ENCODE data around the gene EPS15.

DNA sequence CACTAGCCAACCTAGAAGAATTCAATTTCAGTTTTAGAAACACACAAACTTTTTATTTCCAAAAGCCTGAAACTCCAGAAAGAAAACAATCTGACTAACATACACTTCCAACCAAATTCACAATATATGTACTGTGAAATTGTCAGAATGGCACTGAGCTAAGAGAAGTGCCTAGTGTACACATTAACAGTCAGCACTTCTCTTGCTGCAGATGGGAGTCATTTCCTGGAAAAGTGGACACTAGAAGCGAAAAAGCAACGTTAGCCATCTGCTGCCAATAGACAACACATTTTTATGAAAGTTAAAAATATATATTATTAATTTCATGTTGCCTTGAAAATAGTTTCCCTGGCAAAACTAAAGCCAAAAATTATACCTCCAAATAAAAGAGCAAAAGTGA is 66.1 kb downstream of the EPS15 start:
- TF ChIP-seq POLR2AphosphoS5 (IDR thresholded peaks at IDR 0.05; ENCODE audit: control insufficient read depth, insufficient read depth, low read depth, low read length): no peak
- TF ChIP-seq, protein P1, sequence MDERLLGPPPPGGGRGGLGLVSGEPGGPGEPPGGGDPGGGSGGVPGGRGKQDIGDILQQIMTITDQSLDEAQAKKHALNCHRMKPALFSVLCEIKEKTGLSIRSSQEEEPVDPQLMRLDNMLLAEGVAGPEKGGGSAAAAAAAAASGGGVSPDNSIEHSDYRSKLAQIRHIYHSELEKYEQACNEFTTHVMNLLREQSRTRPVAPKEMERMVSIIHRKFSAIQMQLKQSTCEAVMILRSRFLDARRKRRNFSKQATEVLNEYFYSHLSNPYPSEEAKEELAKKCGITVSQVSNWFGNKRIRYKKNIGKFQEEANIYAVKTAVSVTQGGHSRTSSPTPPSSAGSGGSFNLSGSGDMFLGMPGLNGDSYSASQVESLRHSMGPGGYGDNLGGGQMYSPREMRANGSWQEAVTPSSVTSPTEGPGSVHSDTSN (CRISPR knock-in tag; IDR thresholded peaks at IDR 0.05; ENCODE audit: low read depth): no peak
- TF ChIP-seq, protein P1 (tag; conservative IDR thresholded peaks at IDR 0.05; ENCODE audit: low read depth): no peak
- TF ChIP-seq, protein P2, sequence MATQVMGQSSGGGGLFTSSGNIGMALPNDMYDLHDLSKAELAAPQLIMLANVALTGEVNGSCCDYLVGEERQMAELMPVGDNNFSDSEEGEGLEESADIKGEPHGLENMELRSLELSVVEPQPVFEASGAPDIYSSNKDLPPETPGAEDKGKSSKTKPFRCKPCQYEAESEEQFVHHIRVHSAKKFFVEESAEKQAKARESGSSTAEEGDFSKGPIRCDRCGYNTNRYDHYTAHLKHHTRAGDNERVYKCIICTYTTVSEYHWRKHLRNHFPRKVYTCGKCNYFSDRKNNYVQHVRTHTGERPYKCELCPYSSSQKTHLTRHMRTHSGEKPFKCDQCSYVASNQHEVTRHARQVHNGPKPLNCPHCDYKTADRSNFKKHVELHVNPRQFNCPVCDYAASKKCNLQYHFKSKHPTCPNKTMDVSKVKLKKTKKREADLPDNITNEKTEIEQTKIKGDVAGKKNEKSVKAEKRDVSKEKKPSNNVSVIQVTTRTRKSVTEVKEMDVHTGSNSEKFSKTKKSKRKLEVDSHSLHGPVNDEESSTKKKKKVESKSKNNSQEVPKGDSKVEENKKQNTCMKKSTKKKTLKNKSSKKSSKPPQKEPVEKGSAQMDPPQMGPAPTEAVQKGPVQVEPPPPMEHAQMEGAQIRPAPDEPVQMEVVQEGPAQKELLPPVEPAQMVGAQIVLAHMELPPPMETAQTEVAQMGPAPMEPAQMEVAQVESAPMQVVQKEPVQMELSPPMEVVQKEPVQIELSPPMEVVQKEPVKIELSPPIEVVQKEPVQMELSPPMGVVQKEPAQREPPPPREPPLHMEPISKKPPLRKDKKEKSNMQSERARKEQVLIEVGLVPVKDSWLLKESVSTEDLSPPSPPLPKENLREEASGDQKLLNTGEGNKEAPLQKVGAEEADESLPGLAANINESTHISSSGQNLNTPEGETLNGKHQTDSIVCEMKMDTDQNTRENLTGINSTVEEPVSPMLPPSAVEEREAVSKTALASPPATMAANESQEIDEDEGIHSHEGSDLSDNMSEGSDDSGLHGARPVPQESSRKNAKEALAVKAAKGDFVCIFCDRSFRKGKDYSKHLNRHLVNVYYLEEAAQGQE (IDR thresholded peaks at IDR 0.05; ENCODE audit: borderline replicate concordance): no peak
- TF ChIP-seq, protein P2 (CRISPR knock-in tag; IDR thresholded peaks at IDR 0.05; ENCODE audit: low read depth): no peak

All from K562 (cell line).